SK-N-SH treated with all-trans-retinoic acid at 6 μM for 48 hours (cell line): Measurements from ENCODE around the gene SAT1.
A peak's percentile ranks its signal among the peaks of the same experiment; 100 is the strongest.

Experiments used
- ATAC-seq: fragments of 200-7000 bp; cut with Tn5 transposase; 3 replicates; pipeline ENCODE4 v1.9.1; 2020; ENCODE audit warnings: mild to moderate bottlenecking, moderate library complexity
- BACH2 ChIP-seq: fragments of 250-450 bp; sonication (Bioruptor Pico); IDR thresholded peaks from 2 replicates; pipeline ENCODE4 v1.9.0; 2021; ENCODE audit warnings: mild to moderate bottlenecking, borderline replicate concordance
- CREB5 ChIP-seq: fragments of 250-450 bp; sonication (Bioruptor Pico); IDR thresholded peaks from 2 replicates; pipeline ENCODE4 v1.5.1; 2020; ENCODE audit warnings: low read depth, mild to moderate bottlenecking, moderate library complexity
- CSDC2 ChIP-seq: fragments of 250-450 bp; sonication (Bioruptor Pico); IDR thresholded peaks from 2 replicates; pipeline ENCODE4 v1.5.0; 2020; ENCODE audit warnings: mild to moderate bottlenecking, moderate library complexity
- CSRNP3 ChIP-seq: fragments of 250-450 bp; sonication (Bioruptor Pico); IDR thresholded peaks from 2 replicates; pipeline ENCODE4 v1.5.1; 2021; ENCODE audit warnings: mild to moderate bottlenecking, moderate library complexity
- ESRRG ChIP-seq: fragments of 250-450 bp; sonication (Bioruptor Pico); IDR thresholded peaks from 2 replicates; pipeline ENCODE4 v1.6.1; 2021; ENCODE audit warnings: mild to moderate bottlenecking
- GLIS3 ChIP-seq: fragments of 250-450 bp; sonication (Bioruptor Pico); IDR thresholded peaks from 2 replicates; pipeline ENCODE4 v1.5.0; 2020; ENCODE audit warnings: mild to moderate bottlenecking, moderate library complexity
- ISL1 ChIP-seq: fragments of 250-450 bp; sonication (Bioruptor Pico); IDR thresholded peaks from 2 replicates; pipeline ENCODE4 v2.1.2; 2022; ENCODE audit warnings: mild to moderate bottlenecking, moderate library complexity
- OSR1 ChIP-seq: fragments of 250-450 bp; sonication (Bioruptor Pico); IDR thresholded peaks from 2 replicates; pipeline ENCODE4 v1.8.0; 2022; ENCODE audit warnings: moderate library complexity, mild to moderate bottlenecking, inconsistent platforms
- PATZ1 ChIP-seq: fragments of 250-450 bp; sonication (Bioruptor Pico); IDR thresholded peaks from 2 replicates; pipeline ENCODE4 v1.8.0; 2020; ENCODE audit warnings: mild to moderate bottlenecking, moderate library complexity, borderline replicate concordance
- POU6F1 ChIP-seq: fragments of 250-450 bp; sonication (Bioruptor Pico); IDR thresholded peaks from 2 replicates; pipeline ENCODE4 v1.8.0; 2021; ENCODE audit warnings: low read depth, mild to moderate bottlenecking, moderate library complexity, borderline replicate concordance
- PPARA ChIP-seq: fragments of 250-450 bp; sonication (Bioruptor Pico); IDR thresholded peaks from 2 replicates; pipeline ENCODE4 v1.5.0; 2020; ENCODE audit warnings: mild to moderate bottlenecking, borderline replicate concordance
- RARB ChIP-seq: fragments of 250-450 bp; sonication (Bioruptor Pico); IDR thresholded peaks from 2 replicates; pipeline ENCODE4 v1.8.0; 2021; ENCODE audit warnings: mild to moderate bottlenecking, moderate library complexity
- SNAI2 ChIP-seq: fragments of 250-450 bp; sonication (Bioruptor Pico); IDR thresholded peaks from 2 replicates; pipeline ENCODE4 v1.5.0; 2020; ENCODE audit warnings: mild to moderate bottlenecking, moderate library complexity
- TCF4 ChIP-seq: fragments of 250-450 bp; sonication (Bioruptor Pico); IDR thresholded peaks from 2 replicates; pipeline ENCODE4 v1.8.0; 2021; ENCODE audit warnings: mild to moderate bottlenecking, moderate library complexity, borderline replicate concordance
- TOX ChIP-seq: fragments of 250-450 bp; sonication (Bioruptor Pico); IDR thresholded peaks from 2 replicates; pipeline ENCODE4 v1.8.0; 2021; ENCODE audit warnings: mild to moderate bottlenecking, moderate library complexity, borderline replicate concordance
- ZFP3 ChIP-seq: fragments of 250-450 bp; sonication (Bioruptor Pico); IDR thresholded peaks from 2 replicates; pipeline ENCODE4 v1.5.0; 2020; ENCODE audit warnings: mild to moderate bottlenecking, moderate library complexity
- ZFP30 ChIP-seq: fragments of 450-650 bp; formaldehyde crosslinking; IDR thresholded peaks from 2 replicates; pipeline ENCODE4 v1.5.0; 2022; ENCODE audit warnings: mild to moderate bottlenecking, moderate library complexity
- ZNF565 ChIP-seq: fragments of 450-650 bp; formaldehyde crosslinking; conservative IDR thresholded peaks from 2 replicates; pipeline ENCODE4 v1.5.0; 2020; ENCODE audit warnings: low read depth, mild to moderate bottlenecking, moderate library complexity
- ZNF70 ChIP-seq: fragments of 450-650 bp; formaldehyde crosslinking; IDR thresholded peaks from 2 replicates; pipeline ENCODE4 v1.5.0; 2020; ENCODE audit warnings: mild to moderate bottlenecking, moderate library complexity
- ZNF8 ChIP-seq: fragments of 450-650 bp; formaldehyde crosslinking; IDR thresholded peaks from 2 replicates; pipeline ENCODE4 v1.5.0; 2020; ENCODE audit warnings: mild to moderate bottlenecking, moderate library complexity

SAT1 gene

DNA sequence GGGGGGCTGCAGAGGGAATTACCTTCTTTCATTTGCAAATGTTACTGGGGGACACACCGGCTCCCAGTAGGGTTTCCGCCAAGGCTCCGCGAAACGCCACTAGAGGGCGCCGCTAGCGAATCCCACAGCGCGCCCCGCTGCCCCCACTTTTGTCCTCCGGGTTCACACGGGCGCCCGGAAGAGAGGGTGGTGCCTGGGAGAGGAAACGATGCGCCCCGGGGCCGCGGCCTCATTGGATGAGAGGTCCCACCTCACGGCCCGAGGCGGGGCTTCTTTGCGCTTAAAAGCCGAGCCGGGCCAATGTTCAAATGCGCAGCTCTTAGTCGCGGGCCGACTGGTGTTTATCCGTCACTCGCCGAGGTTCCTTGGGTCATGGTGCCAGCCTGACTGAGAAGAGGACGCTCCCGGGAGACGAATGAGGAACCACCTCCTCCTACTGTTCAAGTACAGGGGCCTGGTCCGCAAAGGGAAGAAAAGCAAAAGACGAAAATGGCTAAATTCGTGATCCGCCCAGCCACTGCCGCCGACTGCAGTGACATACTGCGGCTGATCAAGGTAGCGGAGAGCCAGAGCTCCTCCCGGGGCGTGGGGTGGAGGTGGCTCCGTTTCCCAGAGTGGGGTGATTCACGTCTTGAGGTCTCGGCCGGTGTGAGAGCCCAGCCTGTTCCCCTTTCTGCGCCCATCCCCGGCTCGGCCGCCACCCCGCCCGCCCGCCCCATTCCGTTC, at the start of gene SAT1:
Gene SAT1, plus strand, starts transcription at position 311 of the 726 bp plus-strand sequence. Its CDS starts 179 bp downstream, at position 490.
- no peak for TF ChIP-seq CSRNP3 (CRISPR knock-in tag)
- TF ChIP-seq CSDC2 (CRISPR knock-in tag) = no peak
- no peak for TF ChIP-seq PPARA (CRISPR knock-in tag)
- TF ChIP-seq CREB5 = no peak
- TF ChIP-seq BACH2 (CRISPR knock-in tag) = no peak
- no peak for TF ChIP-seq RARB (CRISPR knock-in tag)
- no peak for TF ChIP-seq OSR1 (CRISPR knock-in tag)
- TF ChIP-seq PATZ1 (CRISPR knock-in tag) = no peak
- TF ChIP-seq ESRRG (CRISPR knock-in tag) = no peak
- no peak for TF ChIP-seq ZNF8 (CRISPR knock-in tag)
- ATAC-seq = peak; percentile 94

GRCh38 chrX:23736030-23736429, 46.9 kb upstream of the SAT1 start:
- TF ChIP-seq PATZ1 (CRISPR knock-in tag) (no peak), OSR1 (CRISPR knock-in tag) (no peak), POU6F1 (no peak), ZNF8 (CRISPR knock-in tag) (no peak), TCF4 (no peak), SNAI2 (CRISPR knock-in tag) (no peak)
- TF ChIP-seq, all 23 proteins: peak for 0
- no peak for ATAC-seq

DNA sequence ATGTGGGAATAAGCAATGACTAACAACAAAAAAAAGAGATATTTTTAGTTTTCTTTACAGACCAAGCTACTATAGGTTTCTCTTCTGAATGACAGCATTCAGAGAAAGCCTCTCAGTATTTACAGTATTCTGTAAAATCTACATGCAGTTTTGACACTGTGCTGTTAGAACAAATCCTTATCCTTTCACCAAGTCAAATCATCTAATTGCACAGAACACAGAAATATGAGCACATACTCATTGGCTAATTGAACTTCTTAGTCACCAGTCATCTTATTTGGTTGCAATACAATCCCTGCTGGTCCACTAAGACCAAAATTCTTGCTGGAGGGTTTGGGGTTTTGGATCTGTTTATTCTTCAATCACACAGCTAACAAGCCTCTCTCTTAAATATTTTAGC, 45.6 kb upstream of the SAT1 start:
- no peak for ATAC-seq
- TF ChIP-seq ESRRG (CRISPR knock-in tag) (no peak), ZNF565 (CRISPR knock-in tag) (no peak), ZNF70 (CRISPR knock-in tag) (no peak), POU6F1 (no peak), ZFP3 (no peak), ZNF8 (CRISPR knock-in tag) (no peak)

DNA sequence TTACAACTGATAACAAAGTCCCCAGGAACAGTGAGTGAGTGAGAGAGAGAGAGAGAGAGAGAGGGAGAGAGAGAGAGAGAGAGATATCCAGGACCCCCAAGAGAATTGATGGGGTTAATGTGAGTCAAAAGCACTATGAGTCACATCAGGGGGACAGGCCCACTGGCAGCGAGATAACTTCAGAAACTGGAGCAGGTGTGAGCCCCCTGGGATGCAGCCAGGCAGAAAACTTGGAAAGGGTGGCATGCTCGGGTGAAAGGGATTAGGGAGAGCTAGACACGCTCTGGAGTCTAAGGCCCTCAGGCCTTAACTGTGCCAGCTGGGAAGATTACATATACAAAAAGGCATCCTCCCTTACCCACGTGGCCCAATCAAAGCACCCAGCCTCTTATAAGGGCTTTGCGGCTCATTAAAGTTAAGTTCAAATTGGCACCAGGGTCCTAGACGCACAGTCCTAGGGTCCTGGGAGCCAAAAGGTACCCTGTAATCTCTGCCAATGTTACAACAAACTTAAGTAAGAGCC, 40.7 kb upstream of the SAT1 start:
- no peak for TF ChIP-seq TOX
- TF ChIP-seq CSRNP3 (CRISPR knock-in tag) = no peak
- TF ChIP-seq ISL1 (CRISPR knock-in tag) = no peak
- TF ChIP-seq SNAI2 (CRISPR knock-in tag) = no peak
- TF ChIP-seq BACH2 (CRISPR knock-in tag) = no peak
- no peak for TF ChIP-seq CSDC2 (CRISPR knock-in tag)
- TF ChIP-seq PPARA (CRISPR knock-in tag) = no peak
- TF ChIP-seq CREB5 = no peak
- no peak for TF ChIP-seq GLIS3 (CRISPR knock-in tag)
- TF ChIP-seq ZNF565 (CRISPR knock-in tag) = no peak
- TF ChIP-seq ZNF8 (CRISPR knock-in tag) = no peak
- TF ChIP-seq ZFP30 = no peak
- TF ChIP-seq ZNF70 (CRISPR knock-in tag) = no peak
- ATAC-seq = peak; percentile 73
